Body of pancreas (tissue), 4 donors: ENCODE results near the gene UBE2N. TPM values are rescaled to one million over a fixed set of nuclear protein-coding genes. Genes with fewer than 3 reads are reported as not detected.
"Not testable (repeated sequence)": the region's sequence is repeated elsewhere in the genome, so short reads cannot be mapped to it uniquely, and the experiment has no call there.

Experiments
- ATAC-seq: fragments of 150-250 bp; one replicate; pipeline ENCODE4 v1.9.1; 2016
- DNase-seq, 4 donors: peaks; one replicate each; pipeline ENCODE4 v3.0.0-alpha.2; 2019
- H3K27ac ChIP-seq, 4 donors: fragments of 200-600 bp; sonication (generic); 1 replicate in 3 of 4; 2 replicates in 1 of 4; pipeline versions ENCODE4 v1.5.1 to v1.6.1; 2016 to 2019; ENCODE audit warnings: mild to moderate bottlenecking in 1 of 4, mixed read lengths in 1 of 4, moderate library complexity in 1 of 4
- H3K27me3 ChIP-seq, 2 donors: fragments of 200-600 bp; sonication (generic); one replicate each; pipeline ENCODE4 v1.6.0; 2016; ENCODE audit warnings: mild to moderate bottlenecking in 1 of 2
- H3K36me3 ChIP-seq, 2 donors: fragments of 200-600 bp; sonication (generic); replicated peaks in 1 of 2; 2 replicates each; pipeline ENCODE4 v1.5.1; 2016; ENCODE audit warnings: low read depth in 2 of 2; ENCODE audit not compliant: insufficient read depth in 1 of 2
- H3K4me1 ChIP-seq: fragments of 200-600 bp; sonication (generic); one replicate; pipeline ENCODE4 v1.6.0; 2016
- H3K4me3 ChIP-seq, 2 donors: fragments of 200-600 bp; sonication (generic); 1 replicate in 1 of 2; 2 replicates in 1 of 2; pipeline ENCODE4 v1.5.1; 2016 to 2019
- H3K9me3 ChIP-seq, 3 donors: fragments of 200-600 bp; sonication (generic); 1 replicate in 2 of 3; 2 replicates in 1 of 3; pipeline ENCODE4 v1.5.1; 2016
- CTCF ChIP-seq, 7 experiments: fragments of 450-650 bp in 4 of 7; fragments of 200-600 bp in 3 of 7; sonication (generic) in 3 of 7; IDR thresholded peaks; one replicate each; pipeline ENCODE4 v1.5.1; 2016 to 2019; ENCODE audit warnings: antibody characterized with exemption in 7 of 7
- POLR2A ChIP-seq, 3 donors: fragments of 450-650 bp; IDR thresholded peaks; one replicate each; pipeline ENCODE4 v1.6.1; 2016; ENCODE audit warnings: antibody characterized with exemption in 3 of 3, mild to moderate bottlenecking in 2 of 3
- WGBS, 2 donors: methylation state at CpG; one replicate each; pipeline ENCODE4 v1.1.5; 2017; 5-methylcytosine and 5-hydroxymethylcytosine counted together
- intact Hi-C: fragments of 100-400 bp; cut with DNase I; formaldehyde crosslinking; loops from one replicate; pipeline ENCODE4 v1.15.1; 2023
- total RNA-seq, 2 donors: library from RNA; depleted of rRNA; stranded (reverse); fragments of >200 nt; gene quantifications; one replicate each; pipeline ENCODE4 v1.1.0, GENCODE V29; 2016

UBE2N gene
- total RNA-seq, 2 donors from 2014 or later: 6.9 to 11.2 TPM

GRCh38 chr12:93379981-93380361 lies 61.8 kb downstream of the UBE2N start:
- TF ChIP-seq CTCF (IDR thresholded peaks at IDR 0.05): no peak
- no peak for TF ChIP-seq POLR2A (IDR thresholded peaks at IDR 0.05)
- H3K4me1 ChIP-seq: peaks cover 57% of the 10 kb centered on the region
- intact Hi-C loops: no loop called here
- peak overlapping the region in 3 of 4 donors; percentile 1 to 96 (median 95) for H3K27ac ChIP-seq
- H3K4me3 ChIP-seq: peak overlapping the region in 1 of 2 donors; percentile 97
- ATAC-seq (no peak), DNase-seq (no peak)
- H3K27me3 ChIP-seq: no peaks in the 10 kb centered on the region
- H3K9me3 ChIP-seq: no peaks in the 10 kb centered on the region
- H3K36me3 ChIP-seq: no peaks in the 10 kb centered on the region

GRCh38 chr12:93379326-93379980 lies 62.3 kb downstream of the UBE2N start:
- TF ChIP-seq POLR2A (IDR thresholded peaks at IDR 0.05) (no peak), CTCF (IDR thresholded peaks at IDR 0.05) (no peak)
- ATAC-seq (no peak), DNase-seq (no peak)
- Histone ChIP-seq H3K4me1 (peaks cover 53% of the 10 kb centered on the region), H3K27me3 (no peaks in the 10 kb centered on the region), H3K9me3 (no peaks in the 10 kb centered on the region), H3K4me3 (peak overlapping the region in 1 of 2 donors; percentile 97), H3K27ac (peak overlapping the region; percentile 45 to 96 (median 93)), H3K36me3 (no peaks in the 10 kb centered on the region)
- intact Hi-C loops: no loop called here
- 2 to 3% methylated on average over 8 of the region's 8 CpGs for WGBS, 2 donors

- peak overlapping the region; percentile 81 to 97 for H3K4me3 ChIP-seq
- intact Hi-C loops: no loop called here
- H3K27me3 ChIP-seq: no peaks in the 10 kb centered on the region
- no peaks in the 10 kb centered on the region for H3K36me3 ChIP-seq
- no peak for DNase-seq
- peaks cover 50% of the 10 kb centered on the region for H3K4me1 ChIP-seq
- TF ChIP-seq POLR2A (IDR thresholded peaks at IDR 0.05): no peak
- no peak for TF ChIP-seq CTCF (IDR thresholded peaks at IDR 0.05)
- peak overlapping the region; percentile 45 to 96 (median 93) for H3K27ac ChIP-seq
- WGBS, 2 donors: 0% methylated on average over 4 of the region's 4 CpGs
- no peaks in the 10 kb centered on the region for H3K9me3 ChIP-seq
- no peak for ATAC-seq
Observed at GRCh38 chr12:93378998-93379325, 62.8 kb downstream of the UBE2N start.

GRCh38 chr12:93378196-93378997 lies 63.4 kb downstream of the UBE2N start:
- WGBS, 2 donors: 0 to 1% methylated on average over 33 to 38 of the region's 64 CpGs
- DNase-seq: peak; percentile 34 to 44 (median 36)
- ATAC-seq: peak; percentile 58

More at GRCh38 chr12:93378196-93378997, 63.4 kb downstream of the UBE2N start:
- peak overlapping the region; percentile 45 to 96 (median 93) for H3K27ac ChIP-seq
- H3K27me3 ChIP-seq, H3K36me3 ChIP-seq, H3K9me3 ChIP-seq, intact Hi-C loops: not testable (repeated sequence)
- TF ChIP-seq CTCF (IDR thresholded peaks at IDR 0.05) (peak in 1 of 7 experiments; percentile 7), POLR2A (IDR thresholded peaks at IDR 0.05) (peak in 2 of 3 donors; percentile 51 to 58)
- H3K4me3 ChIP-seq: peak overlapping the region; percentile 81 to 97
- peaks cover 44% of the 10 kb centered on the region for H3K4me1 ChIP-seq
